Activated CD8-positive, alpha-beta memory T cell treated with anti-CD3 and anti-CD28 coated beads for 48 hours (primary cell): ENCODE measurements around the gene NRXN3.

ENCODE experiments used
- DNase-seq, 3 experiments: peaks; one replicate each; pipeline ENCODE4 v3.0.0-alpha.2; 2020; ENCODE audit warnings: low read depth in 2 of 3, low spot score in 2 of 3

The NRXN3 gene

DNA sequence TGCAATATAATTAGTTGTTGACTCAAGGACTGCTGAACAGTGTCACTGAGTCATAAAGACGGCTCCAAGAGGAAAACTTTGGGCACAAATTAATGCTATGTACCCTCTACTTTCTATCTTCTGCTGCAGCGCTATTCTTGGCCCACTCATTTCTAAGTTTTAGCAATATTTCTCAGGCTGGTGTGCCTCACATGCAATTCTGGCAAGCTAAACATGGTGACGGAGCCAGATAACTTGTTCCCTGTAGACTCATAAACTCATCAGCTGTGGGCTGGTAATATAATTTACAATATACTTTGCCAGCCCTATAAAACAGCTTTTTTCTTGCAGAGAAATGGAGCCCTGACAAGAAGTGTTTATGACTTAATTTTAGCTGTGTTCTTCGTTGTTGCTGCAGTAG lies 615.1 kb downstream of the NRXN3 start:
- no peak for DNase-seq

DNA sequence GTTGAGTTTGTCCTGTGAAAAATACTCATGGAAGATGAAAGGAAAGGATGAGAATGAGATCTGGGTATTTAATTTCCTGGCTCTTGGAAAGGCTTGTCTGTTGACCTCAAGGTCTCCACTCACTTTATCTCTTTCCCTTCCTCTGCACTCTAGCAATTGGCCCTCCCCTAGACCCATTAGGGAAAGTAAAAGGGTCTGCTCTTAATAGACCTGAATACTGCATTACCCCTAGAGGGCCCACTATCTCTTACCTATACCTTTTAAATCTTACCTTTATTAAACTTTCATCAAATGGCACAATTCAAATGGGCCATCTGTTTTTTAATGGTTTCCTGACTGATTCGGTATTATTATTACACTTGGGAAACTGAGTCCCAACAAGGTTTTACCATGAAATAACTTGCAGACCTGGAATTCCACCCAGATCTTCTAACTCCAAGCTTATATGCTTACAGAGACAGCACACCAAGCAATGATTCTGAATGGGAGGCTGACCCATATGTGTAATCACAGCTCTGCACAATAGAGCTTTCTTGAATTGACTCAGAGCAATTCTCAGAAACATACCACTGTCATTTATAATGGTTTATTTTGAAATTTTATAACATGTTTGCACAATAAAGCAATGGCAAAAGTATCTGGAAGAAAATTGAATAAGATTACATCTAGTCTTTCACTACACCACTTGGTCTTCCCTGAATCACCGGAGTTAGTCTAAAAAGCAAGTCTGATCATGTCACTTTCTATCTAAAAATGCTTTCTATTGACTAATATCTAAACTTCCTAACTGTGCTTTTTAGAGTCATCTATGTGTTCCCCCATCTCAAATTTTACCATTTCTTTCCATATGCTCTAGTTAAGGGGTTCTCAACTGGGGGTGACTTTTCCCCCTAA lies 618.5 kb downstream of the NRXN3 start:
- DNase-seq: no peak

DNA sequence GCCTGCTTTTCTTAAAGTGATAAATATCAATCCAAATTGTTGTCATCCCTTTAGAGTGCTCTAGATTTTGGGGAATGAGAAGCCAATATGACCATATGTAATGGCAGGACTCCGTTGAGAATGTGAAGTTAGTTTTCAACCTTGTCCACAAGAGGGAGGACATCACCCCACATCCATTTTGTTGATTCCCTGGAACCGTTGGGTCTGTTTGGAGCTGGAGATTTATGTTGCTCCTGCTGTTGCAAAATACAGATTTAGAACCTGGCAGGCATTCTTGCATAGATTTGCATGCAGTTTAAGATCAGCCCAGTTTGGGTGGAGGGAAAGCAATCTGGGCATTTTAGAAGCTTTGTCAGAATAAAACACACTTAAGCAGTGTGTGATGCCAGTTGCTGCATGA lies 620.1 kb downstream of the NRXN3 start:
- DNase-seq: no peak

DNA sequence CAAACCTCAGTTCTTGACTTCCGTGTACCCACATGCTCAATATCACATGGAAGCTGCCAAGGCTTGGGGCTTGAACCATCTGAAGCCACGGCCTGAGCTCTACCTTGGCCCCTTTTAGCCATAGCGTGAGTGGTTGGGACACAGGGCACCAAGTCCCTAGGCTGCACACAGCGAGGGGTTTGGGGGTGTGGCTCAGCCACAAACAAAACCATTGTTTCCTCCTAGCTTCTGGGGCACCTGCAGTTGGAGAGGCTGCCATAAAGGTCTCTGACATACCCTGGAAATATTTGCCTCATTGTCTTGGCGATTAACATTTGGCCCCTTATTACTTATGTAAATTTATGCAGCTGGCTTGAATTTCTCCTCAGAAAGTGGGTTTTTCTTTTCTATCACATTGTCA lies 628.6 kb downstream of the NRXN3 start:
- DNase-seq: no peak

GRCh38 chr14:78805570-78805969 lies 635.4 kb downstream of the NRXN3 start:
- no peak for DNase-seq

DNA sequence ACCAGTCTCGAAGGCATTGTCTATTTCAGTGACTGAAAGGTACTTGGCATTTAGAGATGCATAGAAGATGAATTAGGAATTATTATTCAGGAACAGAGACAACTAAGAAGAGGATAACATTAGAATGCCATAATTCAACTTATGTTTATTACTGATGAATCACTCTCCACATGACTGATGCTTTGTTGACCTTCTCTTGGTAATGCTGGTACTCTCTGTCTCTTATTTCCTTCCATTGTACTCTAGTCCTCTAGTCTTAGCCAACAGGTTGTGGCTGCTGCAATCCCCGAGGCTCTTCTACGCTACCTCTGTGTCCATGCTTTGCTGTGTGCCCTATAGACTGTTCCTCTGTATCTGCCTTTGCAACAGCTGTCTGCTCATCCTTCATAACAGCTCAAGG lies 652.9 kb downstream of the NRXN3 start:
- no peak for DNase-seq

- no peak for DNase-seq
Observed at GRCh38 chr14:78823516-78823915, 653.3 kb downstream of the NRXN3 start.

DNA sequence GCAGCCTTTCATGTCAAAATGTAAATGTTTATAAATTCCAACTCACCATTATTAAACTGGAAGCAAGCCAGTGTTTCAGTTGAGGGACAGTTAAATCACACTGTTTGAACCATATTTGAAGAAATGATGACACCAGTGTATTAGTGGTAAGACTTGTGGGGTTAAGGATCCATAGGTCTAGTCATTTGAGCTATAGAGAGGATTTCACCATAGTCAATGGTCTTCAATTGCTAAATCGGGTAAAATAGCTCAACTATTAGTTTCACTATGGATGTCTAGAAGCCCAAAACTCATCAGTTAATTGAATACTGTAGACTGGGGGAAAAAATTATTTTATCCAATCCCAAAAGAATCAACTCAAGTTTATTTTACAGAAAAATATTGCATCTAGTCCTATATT lies 659.1 kb downstream of the NRXN3 start:
- no peak for DNase-seq

GRCh38 chr14:78834766-78835451 lies 664.7 kb downstream of the NRXN3 start:
- DNase-seq: no peak

- no peak for DNase-seq
Observed at GRCh38 chr14:78835909-78836308, 665.7 kb downstream of the NRXN3 start.

DNA sequence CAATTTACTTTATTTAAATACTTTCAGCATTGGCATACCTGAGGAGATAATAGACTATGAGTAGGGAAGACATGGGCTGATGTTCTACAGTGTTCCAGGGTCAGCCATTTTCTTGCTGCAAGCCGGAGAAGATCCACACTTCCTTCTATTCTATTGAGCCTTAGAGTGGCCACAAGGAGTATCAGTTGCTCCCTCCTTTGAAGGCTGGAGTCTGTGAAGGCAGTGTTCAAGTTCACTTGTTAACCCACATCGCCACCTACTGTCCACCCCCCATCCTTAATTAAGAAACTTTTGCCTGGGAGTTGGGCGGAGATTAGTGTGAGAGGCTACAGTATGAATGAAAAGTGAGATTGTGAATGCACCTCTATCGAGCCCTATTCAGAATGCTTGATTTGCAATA lies 666.6 kb downstream of the NRXN3 start:
- DNase-seq: no peak

DNA sequence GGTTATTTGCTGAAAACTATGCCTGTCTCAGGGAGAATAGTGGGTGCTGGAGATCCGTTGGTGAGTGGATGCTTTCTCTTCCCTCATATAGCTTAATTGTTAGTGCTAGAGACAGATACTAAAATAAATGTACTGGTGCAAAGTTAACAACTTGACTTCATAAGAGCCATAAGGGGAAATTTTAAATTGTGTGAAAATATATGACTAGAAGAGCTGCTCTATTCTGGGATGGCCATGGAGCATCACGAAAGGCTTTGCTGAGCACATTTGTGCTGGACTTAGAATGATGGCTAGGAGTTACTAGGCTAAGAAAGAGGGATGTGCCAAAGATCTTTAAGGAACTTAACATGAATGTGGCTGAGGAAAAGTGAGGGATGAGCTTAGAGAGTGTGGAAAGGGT lies 668.8 kb downstream of the NRXN3 start:
- no peak for DNase-seq

DNA sequence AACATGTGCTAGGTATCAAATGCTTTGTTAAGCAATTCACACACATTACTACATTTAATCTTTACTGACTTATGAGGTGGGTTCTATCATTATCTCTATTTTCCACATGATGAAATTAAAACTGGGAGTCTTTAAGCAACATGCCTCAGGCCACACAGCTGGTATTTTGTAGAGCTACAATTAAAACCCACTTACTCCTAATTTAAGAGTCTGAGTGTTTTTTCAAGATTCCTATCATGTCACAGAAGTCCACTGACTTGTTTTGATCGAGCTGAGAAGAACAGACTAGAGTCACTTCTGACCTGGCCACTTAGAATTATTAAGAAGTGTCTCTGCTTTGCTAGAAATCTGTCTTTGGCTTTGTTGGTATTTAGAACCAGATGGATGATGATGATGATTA lies 670.7 kb downstream of the NRXN3 start:
- no peak for DNase-seq

DNA sequence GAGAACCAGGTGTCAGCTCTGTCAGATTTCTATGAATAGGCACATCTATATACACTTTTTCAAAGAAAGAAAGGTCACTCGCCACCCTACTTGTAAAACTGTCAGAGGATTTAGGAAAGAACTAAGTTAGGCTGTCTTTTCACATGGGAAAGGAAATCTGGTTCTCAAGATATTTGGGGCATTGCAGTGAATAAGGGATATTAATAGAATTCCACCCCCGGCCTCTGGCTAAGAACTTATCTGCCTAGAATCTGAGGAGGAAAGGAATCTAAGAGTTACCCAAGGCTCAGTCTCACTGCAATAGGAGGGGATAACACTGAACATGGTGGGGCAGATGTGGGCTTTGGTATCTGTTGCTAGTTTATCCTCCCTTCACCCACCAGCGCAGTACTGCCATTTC lies 677.6 kb downstream of the NRXN3 start:
- DNase-seq: no peak

GRCh38 chr14:78848234-78848820 lies 678.2 kb downstream of the NRXN3 start:
- DNase-seq: no peak

DNA sequence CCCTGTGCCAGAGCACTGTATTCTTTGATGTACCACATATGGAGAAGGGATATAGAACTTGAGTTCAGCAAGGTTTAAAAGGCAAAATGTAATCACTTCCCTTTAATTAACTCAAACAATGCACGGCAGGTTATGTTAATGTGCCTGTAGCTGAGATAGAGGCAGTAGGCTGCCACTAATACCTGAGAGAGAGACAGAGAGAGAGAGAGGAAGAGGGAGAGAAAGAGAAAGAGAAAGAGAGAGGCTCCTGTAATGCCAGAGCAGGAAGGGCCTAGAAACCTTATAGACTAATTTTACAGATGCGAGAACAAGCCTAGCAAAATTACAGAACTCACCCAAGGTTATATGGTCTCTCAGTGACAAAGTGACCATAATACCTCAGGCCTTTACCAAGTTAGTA lies 679.8 kb downstream of the NRXN3 start:
- no peak for DNase-seq

- no peak for DNase-seq
Observed at GRCh38 chr14:78851189-78851588, 681.0 kb downstream of the NRXN3 start.

DNA sequence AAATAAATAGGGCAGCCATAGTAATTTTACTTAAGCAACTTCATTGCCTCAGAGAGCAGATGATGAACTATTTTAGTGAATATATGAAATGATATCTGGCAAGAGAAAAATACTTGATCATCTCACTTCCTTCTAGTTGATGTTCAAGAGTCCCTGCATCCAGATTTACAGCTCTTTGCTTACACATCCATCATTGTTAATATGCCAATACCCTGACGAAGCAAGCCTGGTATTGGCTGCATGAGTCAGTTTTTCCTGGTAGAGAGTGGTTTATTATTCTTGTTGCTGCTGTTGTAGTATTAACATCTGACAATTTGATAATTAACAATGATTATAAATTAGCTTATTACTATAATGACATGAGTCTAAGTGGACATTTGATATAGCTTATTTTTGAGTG lies 681.9 kb downstream of the NRXN3 start:
- no peak for DNase-seq

DNA sequence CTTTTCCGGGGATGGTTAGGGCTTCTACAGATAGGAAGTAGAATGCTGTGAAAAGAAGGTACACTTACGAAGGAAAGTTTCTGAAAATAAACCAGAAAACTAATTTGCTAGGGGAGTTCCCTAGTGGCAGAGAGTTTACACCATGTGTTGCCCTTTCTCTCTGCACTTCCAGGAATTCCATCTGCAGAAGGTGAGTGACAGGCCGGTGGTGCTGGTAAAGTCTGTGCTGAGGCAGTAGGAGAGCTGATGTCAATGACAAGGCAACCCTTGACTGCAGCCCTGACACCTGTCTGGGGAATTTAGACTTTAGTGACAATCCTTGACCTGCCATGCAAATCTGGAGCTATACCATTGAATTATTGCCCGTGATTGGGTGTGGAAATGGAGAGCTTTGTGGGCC lies 687.8 kb downstream of the NRXN3 start:
- no peak for DNase-seq

- no peak for DNase-seq
Observed at GRCh38 chr14:78863143-78863542, 693.0 kb downstream of the NRXN3 start.

- no peak for DNase-seq
Observed at GRCh38 chr14:78872837-78873236, 702.7 kb downstream of the NRXN3 start.

DNA sequence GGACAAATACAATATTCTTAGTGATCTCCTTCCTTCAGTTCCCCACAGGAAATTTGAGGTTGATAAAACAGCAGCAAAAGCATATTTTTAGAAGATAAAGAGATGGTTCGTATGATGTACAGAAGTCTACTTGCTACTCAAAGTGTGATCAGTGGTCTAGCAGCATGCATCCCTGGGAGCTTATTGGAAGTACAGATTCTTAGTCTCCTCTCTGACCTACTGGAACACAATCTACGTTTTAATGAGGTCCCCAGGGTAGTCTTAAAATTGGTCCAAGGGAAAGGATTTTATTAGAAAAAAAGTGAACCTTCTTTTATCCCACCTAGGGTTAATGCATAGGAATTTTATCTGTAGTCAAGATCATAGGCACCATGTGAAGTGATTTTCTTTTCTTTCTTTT lies 703.4 kb downstream of the NRXN3 start:
- no peak for DNase-seq
